ENCODE measurements around the gene SNX32. TPM values are rescaled to one million over a fixed set of nuclear protein-coding genes. Genes with fewer than 3 reads are reported as not detected.
A peak's percentile ranks its signal among the peaks of the same experiment; 100 is the strongest.

The SNX32 gene
- polyA plus RNA-seq, 2 of the 4 experiments (the other 2 are of a cell fraction), result 0.08 TPM; not detected in 1

DNA sequence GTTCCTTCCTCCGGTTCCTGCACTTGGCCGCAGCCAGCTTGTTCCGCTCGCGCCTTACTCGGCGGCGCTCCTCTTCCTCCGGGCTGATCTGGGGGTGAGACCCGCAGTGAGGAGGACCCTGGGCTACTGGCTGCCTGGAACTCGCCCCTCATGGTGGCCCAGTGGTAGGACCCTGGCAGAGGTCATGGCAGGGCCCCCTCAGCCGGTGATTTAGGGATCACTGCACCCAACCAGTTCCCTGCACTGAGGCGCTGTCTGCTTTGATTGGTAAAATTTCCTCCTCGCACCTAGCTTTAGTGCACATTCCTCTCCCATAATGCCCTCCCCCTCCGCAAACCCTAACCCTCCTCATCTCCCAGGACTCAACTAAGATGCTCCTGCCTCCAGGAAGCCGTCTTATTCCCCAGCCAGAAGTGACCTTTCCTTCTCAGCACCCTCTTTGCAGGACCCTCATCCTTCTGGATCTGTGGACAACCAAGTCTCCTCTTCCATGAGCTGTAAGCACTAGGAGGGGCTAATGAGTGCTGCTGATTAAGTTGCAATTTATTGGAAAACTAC lies 60.4 kb downstream of the SNX32 start (continued):
- TF ChIP-seq ZC3H11A (IDR thresholded peaks at IDR 0.05) (no peak), FOSB (CRISPR knock-in tag; IDR thresholded peaks at IDR 0.05) (peak; percentile 87), TP53 (CRISPR knock-in tag; IDR thresholded peaks at IDR 0.05) (peak; percentile 88)

DNA sequence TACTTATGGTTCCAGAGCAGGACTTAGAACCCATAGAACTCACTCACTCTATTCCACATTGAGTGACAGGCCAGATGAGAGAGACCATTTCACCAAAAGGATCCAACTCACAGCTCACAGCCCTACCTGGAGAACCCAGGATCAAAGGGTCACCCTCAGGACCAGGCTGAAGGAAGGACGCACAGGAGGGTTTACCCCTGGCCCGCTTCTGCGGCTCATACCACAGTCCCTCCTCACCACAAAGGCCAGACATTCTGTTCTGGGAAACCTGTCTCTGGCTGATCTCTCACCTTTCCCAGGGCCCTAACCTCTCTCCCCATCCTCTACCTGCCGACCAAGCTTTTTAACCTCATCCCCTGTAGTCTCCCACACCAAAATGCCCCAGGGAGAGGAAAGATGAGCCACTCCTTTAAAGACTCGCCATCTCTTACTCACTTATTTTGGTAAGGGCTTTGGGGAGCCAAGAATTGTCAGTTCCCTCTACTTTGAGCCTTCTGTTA lies 61.8 kb downstream of the SNX32 start:
- H3K9me3 ChIP-seq, result no peaks in the 10 kb centered on the region
- H3K4me3 ChIP-seq, result no peak overlapping the region
- 87% methylated on average over 5 of the region's 5 CpGs for WGBS (ENCODE audit: missing lambda C conversion rate)
- POLR2A ChIA-PET, result interaction anchor here (1.1 kb wide), 1 partner anchor 16 kb away, joined by 3 read pairs; no protein-coding TSS in a partner anchor
- H3K27ac ChIP-seq, result peak overlapping the region in 1 of 2 experiments; percentile 10; a peak in 1 of 6 replicates
- TF ChIP-seq POLR2AphosphoS2 (conservative IDR thresholded peaks at IDR 0.05; ENCODE audit: low read length) (peak; percentile 92; the same call in 1 of the 2 replicates), EHMT2 (IDR thresholded peaks at IDR 0.05; ENCODE audit: low read depth) (no peak), TP53 (CRISPR knock-in tag; IDR thresholded peaks at IDR 0.05) (0 out of 2 replicates have a peak, but pooled peaks have one; percentile 81), FOSB (CRISPR knock-in tag; IDR thresholded peaks at IDR 0.05) (peak; percentile 11), HOXA7 (CRISPR knock-in tag; IDR thresholded peaks at IDR 0.05) (peak; percentile 74; the same call in 1 of the 2 replicates)
- TF ChIP-seq, protein P1, sequence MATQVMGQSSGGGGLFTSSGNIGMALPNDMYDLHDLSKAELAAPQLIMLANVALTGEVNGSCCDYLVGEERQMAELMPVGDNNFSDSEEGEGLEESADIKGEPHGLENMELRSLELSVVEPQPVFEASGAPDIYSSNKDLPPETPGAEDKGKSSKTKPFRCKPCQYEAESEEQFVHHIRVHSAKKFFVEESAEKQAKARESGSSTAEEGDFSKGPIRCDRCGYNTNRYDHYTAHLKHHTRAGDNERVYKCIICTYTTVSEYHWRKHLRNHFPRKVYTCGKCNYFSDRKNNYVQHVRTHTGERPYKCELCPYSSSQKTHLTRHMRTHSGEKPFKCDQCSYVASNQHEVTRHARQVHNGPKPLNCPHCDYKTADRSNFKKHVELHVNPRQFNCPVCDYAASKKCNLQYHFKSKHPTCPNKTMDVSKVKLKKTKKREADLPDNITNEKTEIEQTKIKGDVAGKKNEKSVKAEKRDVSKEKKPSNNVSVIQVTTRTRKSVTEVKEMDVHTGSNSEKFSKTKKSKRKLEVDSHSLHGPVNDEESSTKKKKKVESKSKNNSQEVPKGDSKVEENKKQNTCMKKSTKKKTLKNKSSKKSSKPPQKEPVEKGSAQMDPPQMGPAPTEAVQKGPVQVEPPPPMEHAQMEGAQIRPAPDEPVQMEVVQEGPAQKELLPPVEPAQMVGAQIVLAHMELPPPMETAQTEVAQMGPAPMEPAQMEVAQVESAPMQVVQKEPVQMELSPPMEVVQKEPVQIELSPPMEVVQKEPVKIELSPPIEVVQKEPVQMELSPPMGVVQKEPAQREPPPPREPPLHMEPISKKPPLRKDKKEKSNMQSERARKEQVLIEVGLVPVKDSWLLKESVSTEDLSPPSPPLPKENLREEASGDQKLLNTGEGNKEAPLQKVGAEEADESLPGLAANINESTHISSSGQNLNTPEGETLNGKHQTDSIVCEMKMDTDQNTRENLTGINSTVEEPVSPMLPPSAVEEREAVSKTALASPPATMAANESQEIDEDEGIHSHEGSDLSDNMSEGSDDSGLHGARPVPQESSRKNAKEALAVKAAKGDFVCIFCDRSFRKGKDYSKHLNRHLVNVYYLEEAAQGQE (IDR thresholded peaks at IDR 0.05), result no peak
- TF ChIP-seq, protein P2, sequence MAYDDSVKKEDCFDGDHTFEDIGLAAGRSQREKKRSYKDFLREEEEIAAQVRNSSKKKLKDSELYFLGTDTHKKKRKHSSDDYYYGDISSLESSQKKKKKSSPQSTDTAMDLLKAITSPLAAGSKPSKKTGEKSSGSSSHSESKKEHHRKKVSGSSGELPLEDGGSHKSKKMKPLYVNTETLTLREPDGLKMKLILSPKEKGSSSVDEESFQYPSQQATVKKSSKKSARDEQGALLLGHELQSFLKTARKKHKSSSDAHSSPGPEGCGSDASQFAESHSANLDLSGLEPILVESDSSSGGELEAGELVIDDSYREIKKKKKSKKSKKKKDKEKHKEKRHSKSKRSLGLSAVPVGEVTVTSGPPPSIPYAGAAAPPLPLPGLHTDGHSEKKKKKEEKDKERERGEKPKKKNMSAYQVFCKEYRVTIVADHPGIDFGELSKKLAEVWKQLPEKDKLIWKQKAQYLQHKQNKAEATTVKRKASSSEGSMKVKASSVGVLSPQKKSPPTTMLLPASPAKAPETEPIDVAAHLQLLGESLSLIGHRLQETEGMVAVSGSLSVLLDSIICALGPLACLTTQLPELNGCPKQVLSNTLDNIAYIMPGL (CRISPR knock-in tag; IDR thresholded peaks at IDR 0.05; ENCODE audit: borderline replicate concordance), result 0 out of 2 replicates have a peak, but pooled peaks have one; percentile 11
- peaks cover 54% of the 10 kb centered on the region for H3K4me1 ChIP-seq
- FAIRE-seq (no peak), DNase-seq (ENCODE audit: low read depth in 1 of 2, low spot score in 1 of 2) (no peak), ATAC-seq (no peak)
- no peak overlapping the region for H3K4me2 ChIP-seq
- CTCF ChIA-PET, result interaction anchor here (1.0 to 31.6 kb wide), 6 partner anchors 2 to 116 kb away, joined by 3 to 618 read pairs (median 7); partner anchors contain the start of genes C11orf68, CCDC85B, DRAP1 and FIBP

DNA sequence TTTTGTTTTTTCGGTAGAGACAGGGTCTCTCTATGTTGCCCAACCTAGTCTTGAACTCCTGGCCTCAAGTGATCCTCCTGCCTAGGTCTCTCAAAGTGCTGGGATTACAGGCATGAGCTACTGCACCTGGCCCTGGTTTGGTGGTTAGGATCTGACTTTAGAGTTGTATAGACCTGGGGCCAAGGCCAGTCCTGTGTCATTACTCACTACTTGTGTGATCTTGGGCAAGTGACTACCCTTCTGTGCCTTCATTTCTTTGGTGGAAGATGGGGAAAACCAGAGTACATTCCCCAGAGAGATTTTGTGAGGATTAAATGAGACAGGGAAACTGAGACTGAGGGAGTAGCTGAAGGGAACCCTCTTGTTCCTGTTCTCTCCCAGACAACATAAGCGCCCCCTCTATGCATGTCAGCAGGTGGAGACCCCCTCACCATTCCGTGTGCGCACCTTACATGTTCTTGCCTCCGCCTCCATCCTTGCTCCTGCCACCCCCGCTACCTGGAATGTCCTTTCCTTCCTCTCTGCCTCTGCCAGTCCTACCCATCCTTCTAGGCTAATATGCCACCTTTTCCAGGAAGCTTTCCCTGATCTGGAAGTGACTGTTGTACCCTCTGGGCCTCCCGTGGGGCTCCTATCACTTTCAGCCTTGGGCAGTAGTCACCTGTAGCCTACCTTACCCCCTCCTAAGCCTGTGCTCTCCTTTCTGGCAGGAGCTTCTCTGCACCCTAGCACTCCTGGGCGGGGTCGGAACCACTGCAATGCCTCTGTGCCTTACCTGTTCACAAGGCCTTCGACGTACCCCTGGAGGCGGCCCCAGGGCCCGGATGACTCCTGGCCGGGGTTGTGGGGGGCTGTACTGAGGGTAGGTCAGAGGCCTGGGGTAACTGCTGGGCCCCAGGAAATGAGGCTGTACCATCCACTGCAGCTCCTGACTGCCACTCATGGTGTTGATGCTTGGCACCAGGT lies 62.6 kb downstream of the SNX32 start:
- H3K4me1 ChIP-seq, result peaks cover 61% of the 10 kb centered on the region
- peak overlapping the region in 1 of 2 experiments; percentile 97; a peak in 3 of 6 replicates for H3K27ac ChIP-seq
- H3K4me2 ChIP-seq, result peak overlapping the region; percentile 90; the same call in 1 of the 3 replicates
- H3K4me3 ChIP-seq, result no peak overlapping the region
- WGBS (ENCODE audit: missing lambda C conversion rate), result 86% methylated on average over 14 of the region's 14 CpGs
- FAIRE-seq, result no peak
- ChIA-PET POLR2A (interaction anchor here (1.1 to 4.7 kb wide), 3 partner anchors 8 to 15 kb away, joined by 3 to 36 read pairs (median 3); partner anchors contain the start of gene FIBP), CTCF (interaction anchor here (0.8 to 31.6 kb wide), 8 partner anchors 3 to 116 kb away, joined by 3 to 618 read pairs (median 5); partner anchors contain the start of genes C11orf68, CCDC85B, DRAP1 and FIBP)
- ATAC-seq, result no peak
- DNase-seq (ENCODE audit: low read depth in 1 of 2, low spot score in 1 of 2), result no peak
- no peaks in the 10 kb centered on the region for H3K9me3 ChIP-seq
- TF ChIP-seq KDM1A (IDR thresholded peaks at IDR 0.05; ENCODE audit: low read depth) (no peak), GATA3 (IDR thresholded peaks at IDR 0.05; ENCODE audit: borderline replicate concordance) (no peak), RNF2 (IDR thresholded peaks at IDR 0.05; ENCODE audit: borderline replicate concordance, low read depth) (no peak), NR3C1 (IDR thresholded peaks at IDR 0.05) (no peak), PHF8 (IDR thresholded peaks at IDR 0.05; ENCODE audit: borderline replicate concordance, low read depth) (no peak), MAFK (IDR thresholded peaks at IDR 0.05; ENCODE audit: partially characterized antibody) (no peak), CHD4 (IDR thresholded peaks at IDR 0.05; ENCODE audit: borderline replicate concordance) (no peak), ZSCAN20 (CRISPR knock-in tag; IDR thresholded peaks at IDR 0.05) (no peak), ESRRA (IDR thresholded peaks at IDR 0.05; ENCODE audit: borderline replicate concordance, low read length) (no peak), EHF (CRISPR knock-in tag; IDR thresholded peaks at IDR 0.05) (no peak)
- TF ChIP-seq, protein P3, sequence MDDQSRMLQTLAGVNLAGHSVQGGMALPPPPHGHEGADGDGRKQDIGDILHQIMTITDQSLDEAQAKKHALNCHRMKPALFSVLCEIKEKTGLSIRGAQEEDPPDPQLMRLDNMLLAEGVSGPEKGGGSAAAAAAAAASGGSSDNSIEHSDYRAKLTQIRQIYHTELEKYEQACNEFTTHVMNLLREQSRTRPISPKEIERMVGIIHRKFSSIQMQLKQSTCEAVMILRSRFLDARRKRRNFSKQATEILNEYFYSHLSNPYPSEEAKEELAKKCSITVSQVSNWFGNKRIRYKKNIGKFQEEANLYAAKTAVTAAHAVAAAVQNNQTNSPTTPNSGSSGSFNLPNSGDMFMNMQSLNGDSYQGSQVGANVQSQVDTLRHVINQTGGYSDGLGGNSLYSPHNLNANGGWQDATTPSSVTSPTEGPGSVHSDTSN (IDR thresholded peaks at IDR 0.05), result no peak
- TF ChIP-seq, protein P4, sequence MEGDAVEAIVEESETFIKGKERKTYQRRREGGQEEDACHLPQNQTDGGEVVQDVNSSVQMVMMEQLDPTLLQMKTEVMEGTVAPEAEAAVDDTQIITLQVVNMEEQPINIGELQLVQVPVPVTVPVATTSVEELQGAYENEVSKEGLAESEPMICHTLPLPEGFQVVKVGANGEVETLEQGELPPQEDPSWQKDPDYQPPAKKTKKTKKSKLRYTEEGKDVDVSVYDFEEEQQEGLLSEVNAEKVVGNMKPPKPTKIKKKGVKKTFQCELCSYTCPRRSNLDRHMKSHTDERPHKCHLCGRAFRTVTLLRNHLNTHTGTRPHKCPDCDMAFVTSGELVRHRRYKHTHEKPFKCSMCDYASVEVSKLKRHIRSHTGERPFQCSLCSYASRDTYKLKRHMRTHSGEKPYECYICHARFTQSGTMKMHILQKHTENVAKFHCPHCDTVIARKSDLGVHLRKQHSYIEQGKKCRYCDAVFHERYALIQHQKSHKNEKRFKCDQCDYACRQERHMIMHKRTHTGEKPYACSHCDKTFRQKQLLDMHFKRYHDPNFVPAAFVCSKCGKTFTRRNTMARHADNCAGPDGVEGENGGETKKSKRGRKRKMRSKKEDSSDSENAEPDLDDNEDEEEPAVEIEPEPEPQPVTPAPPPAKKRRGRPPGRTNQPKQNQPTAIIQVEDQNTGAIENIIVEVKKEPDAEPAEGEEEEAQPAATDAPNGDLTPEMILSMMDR (IDR thresholded peaks at IDR 0.05), result no peak
- TF ChIP-seq, protein P5, sequence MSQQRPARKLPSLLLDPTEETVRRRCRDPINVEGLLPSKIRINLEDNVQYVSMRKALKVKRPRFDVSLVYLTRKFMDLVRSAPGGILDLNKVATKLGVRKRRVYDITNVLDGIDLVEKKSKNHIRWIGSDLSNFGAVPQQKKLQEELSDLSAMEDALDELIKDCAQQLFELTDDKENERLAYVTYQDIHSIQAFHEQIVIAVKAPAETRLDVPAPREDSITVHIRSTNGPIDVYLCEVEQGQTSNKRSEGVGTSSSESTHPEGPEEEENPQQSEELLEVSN (IDR thresholded peaks at IDR 0.05; ENCODE audit: borderline replicate concordance, low read depth), result no peak
